ENCODE results near the gene MYH14. TPM values are rescaled to one million over a fixed set of nuclear protein-coding genes. Genes with fewer than 3 reads are reported as not detected.
A peak's percentile ranks its signal among the peaks of the same experiment; 100 is the strongest.

MYH14 gene
- total and polyA plus RNA-seq, 2 of the 8 experiments (the other 6 are each of a cell fraction or from before 2014, with no cell fraction given) = 17.3 to 28.6 TPM

DNA sequence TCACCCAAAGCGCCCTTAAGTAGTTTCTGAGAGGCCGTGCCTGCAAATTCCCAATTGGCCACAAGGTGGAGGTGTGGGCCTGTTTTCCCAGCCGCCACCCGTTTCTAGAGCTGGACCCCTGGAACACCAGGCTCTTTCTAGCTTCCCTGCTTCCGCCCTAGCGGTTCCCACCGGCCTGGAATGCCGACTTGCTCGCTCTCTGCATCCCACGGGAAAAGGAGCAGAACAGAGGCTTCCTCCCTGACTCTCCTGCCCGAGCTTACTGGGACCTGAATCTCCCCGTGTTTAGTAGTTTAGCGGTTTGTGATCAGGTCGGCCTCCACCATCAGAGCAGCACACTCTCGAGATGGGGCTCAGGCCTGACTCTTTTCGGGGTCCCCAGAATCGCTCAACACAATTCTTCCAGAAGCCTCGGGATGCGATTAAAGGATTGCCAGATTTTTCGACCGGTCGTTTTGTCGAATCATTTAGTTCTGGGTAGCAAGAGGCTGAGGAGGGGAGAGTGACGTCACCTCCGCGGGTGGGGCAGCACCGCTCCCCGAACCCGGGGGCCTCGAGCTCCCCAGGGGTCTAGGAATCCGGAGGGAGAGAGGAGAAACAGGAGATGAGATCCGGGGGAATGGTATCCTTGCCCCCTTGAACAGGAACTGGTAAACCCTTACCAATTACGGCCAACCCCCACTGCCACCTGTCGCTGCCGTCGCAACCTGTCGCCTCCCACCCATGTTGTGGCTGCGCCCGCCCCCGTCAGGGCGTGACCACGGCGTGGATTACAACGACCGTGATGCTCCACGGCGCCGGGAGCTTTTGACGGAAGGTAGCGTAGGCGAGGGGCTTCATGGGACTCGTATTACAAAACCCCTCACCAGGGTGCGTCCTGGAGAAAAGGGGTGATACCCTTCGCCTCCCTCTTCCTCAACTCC lies 154.0 kb downstream of the MYH14 start (continued):
- TF ChIP-seq, protein P1, sequence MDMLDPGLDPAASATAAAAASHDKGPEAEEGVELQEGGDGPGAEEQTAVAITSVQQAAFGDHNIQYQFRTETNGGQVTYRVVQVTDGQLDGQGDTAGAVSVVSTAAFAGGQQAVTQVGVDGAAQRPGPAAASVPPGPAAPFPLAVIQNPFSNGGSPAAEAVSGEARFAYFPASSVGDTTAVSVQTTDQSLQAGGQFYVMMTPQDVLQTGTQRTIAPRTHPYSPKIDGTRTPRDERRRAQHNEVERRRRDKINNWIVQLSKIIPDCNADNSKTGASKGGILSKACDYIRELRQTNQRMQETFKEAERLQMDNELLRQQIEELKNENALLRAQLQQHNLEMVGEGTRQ (IDR thresholded peaks at IDR 0.05; ENCODE audit: low read length) = no peak
- TF ChIP-seq TAF7 (optimal IDR thresholded peaks at IDR 0.05; ENCODE audit: borderline replicate concordance, low read depth, low read length) (no peak), EGR1 (IDR thresholded peaks at IDR 0.05; ENCODE audit: borderline replicate concordance, low read depth, low read length) (no peak), SAP30 (IDR thresholded peaks at IDR 0.05; ENCODE audit: insufficient read depth, insufficient replicate concordance, low read length) (no peak), FOSL1 (IDR thresholded peaks at IDR 0.05; ENCODE audit: insufficient read depth, low read depth, low read length) (no peak), RFX5 (IDR thresholded peaks at IDR 0.05; ENCODE audit: borderline replicate concordance, low read depth, low read length) (no peak), KDM4A (IDR thresholded peaks at IDR 0.05; ENCODE audit: low read depth, low read length, severe bottlenecking) (no peak), EP300 (IDR thresholded peaks at IDR 0.05; ENCODE audit: borderline replicate concordance in 1 of 2, low read depth in 2 of 2, low read length in 2 of 2) (no peak), KDM5A (IDR thresholded peaks at IDR 0.05; ENCODE audit: low read length) (no peak), TEAD4 (IDR thresholded peaks at IDR 0.05; ENCODE audit: low read depth, low read length) (peak; percentile 87), SP1 (IDR thresholded peaks at IDR 0.05; ENCODE audit: low read depth, low read length) (no peak), SIN3A (conservative IDR thresholded peaks at IDR 0.05 in 1 of 2, IDR thresholded peaks at IDR 0.05 in 1 of 2; ENCODE audit: low read depth in 1 of 2, low read length in 2 of 2) (no peak), NANOG (IDR thresholded peaks at IDR 0.05; ENCODE audit: insufficient read depth, low read depth, low read length, poor library complexity, severe bottlenecking) (no peak), BACH1 (IDR thresholded peaks at IDR 0.05; ENCODE audit: low read length) (no peak), YY1 (IDR thresholded peaks at IDR 0.05; ENCODE audit: low read depth, low read length) (no peak), EZH2 (IDR thresholded peaks at IDR 0.05; ENCODE audit: low read depth, low read length, severe bottlenecking) (no peak), POU5F1 (IDR thresholded peaks at IDR 0.05; ENCODE audit: low read depth, low read length) (no peak)
- TF ChIP-seq, protein P2, sequence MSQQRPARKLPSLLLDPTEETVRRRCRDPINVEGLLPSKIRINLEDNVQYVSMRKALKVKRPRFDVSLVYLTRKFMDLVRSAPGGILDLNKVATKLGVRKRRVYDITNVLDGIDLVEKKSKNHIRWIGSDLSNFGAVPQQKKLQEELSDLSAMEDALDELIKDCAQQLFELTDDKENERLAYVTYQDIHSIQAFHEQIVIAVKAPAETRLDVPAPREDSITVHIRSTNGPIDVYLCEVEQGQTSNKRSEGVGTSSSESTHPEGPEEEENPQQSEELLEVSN (IDR thresholded peaks at IDR 0.05) = no peak
- TF ChIP-seq, protein P3, sequence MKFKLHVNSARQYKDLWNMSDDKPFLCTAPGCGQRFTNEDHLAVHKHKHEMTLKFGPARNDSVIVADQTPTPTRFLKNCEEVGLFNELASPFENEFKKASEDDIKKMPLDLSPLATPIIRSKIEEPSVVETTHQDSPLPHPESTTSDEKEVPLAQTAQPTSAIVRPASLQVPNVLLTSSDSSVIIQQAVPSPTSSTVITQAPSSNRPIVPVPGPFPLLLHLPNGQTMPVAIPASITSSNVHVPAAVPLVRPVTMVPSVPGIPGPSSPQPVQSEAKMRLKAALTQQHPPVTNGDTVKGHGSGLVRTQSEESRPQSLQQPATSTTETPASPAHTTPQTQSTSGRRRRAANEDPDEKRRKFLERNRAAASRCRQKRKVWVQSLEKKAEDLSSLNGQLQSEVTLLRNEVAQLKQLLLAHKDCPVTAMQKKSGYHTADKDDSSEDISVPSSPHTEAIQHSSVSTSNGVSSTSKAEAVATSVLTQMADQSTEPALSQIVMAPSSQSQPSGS (IDR thresholded peaks at IDR 0.05; ENCODE audit: low read length) = no peak
